ENCODE results near the gene ITPK1.
A peak's percentile ranks its signal among the peaks of the same experiment; 100 is the strongest.
"Not testable (repeated sequence)": the region's sequence is repeated elsewhere in the genome, so short reads cannot be mapped to it uniquely, and the experiment has no call there.

Gene ITPK1

GRCh38 chr14:93115821-93116675 is at the start of gene ITPK1:
Gene ITPK1, minus strand, starts transcription at chr14:93115925. Its CDS starts 762 bp downstream, at chr14:93115163.
- peak; percentile 60 for DNase-seq (ENCODE audit: low read depth)

GRCh38 chr14:93163564-93163963 is 47.8 kb upstream of the ITPK1 start:
- DNase-seq (ENCODE audit: low read depth): no peak

GRCh38 chr14:93161411-93161940 is 45.8 kb upstream of the ITPK1 start:
- no peak for DNase-seq (ENCODE audit: low read depth)

GRCh38 chr14:93160353-93160801 is 44.7 kb upstream of the ITPK1 start:
- no peak for DNase-seq (ENCODE audit: low read depth)

GRCh38 chr14:93159625-93160352 is 44.1 kb upstream of the ITPK1 start:
- not testable (repeated sequence) for DNase-seq (ENCODE audit: low read depth)

- not testable (repeated sequence) for DNase-seq (ENCODE audit: low read depth)
Observed at GRCh38 chr14:93158349-93158748, 42.6 kb upstream of the ITPK1 start.

- no peak for DNase-seq (ENCODE audit: low read depth)
Observed at GRCh38 chr14:93156693-93157369, 41.1 kb upstream of the ITPK1 start.

GRCh38 chr14:93155667-93156066 is 39.9 kb upstream of the ITPK1 start:
- no peak for DNase-seq (ENCODE audit: low read depth)

- DNase-seq (ENCODE audit: low read depth): no peak
Observed at GRCh38 chr14:93153121-93153520, 37.4 kb upstream of the ITPK1 start.

GRCh38 chr14:93150227-93151208 is 34.8 kb upstream of the ITPK1 start:
- DNase-seq (ENCODE audit: low read depth): no peak

- DNase-seq (ENCODE audit: low read depth): no peak
Observed at GRCh38 chr14:93148979-93149378, 33.3 kb upstream of the ITPK1 start.

- DNase-seq (ENCODE audit: low read depth): no peak
Observed at GRCh38 chr14:93146119-93146518, 30.4 kb upstream of the ITPK1 start.

- no peak for DNase-seq (ENCODE audit: low read depth)
Observed at GRCh38 chr14:93142854-93143652, 27.3 kb upstream of the ITPK1 start.

GRCh38 chr14:93137864-93138263 is 22.1 kb upstream of the ITPK1 start:
- DNase-seq (ENCODE audit: low read depth): no peak

GRCh38 chr14:93136508-93136907 is 20.8 kb upstream of the ITPK1 start:
- not testable (repeated sequence) for DNase-seq (ENCODE audit: low read depth)

- DNase-seq (ENCODE audit: low read depth): no peak
Observed at GRCh38 chr14:93136009-93136408, 20.3 kb upstream of the ITPK1 start.

GRCh38 chr14:93135399-93135798 is 19.7 kb upstream of the ITPK1 start:
- no peak for DNase-seq (ENCODE audit: low read depth)

GRCh38 chr14:93133464-93133863 is 17.7 kb upstream of the ITPK1 start:
- no peak for DNase-seq (ENCODE audit: low read depth)

- no peak for DNase-seq (ENCODE audit: low read depth)
Observed at GRCh38 chr14:93132472-93133065, 16.8 kb upstream of the ITPK1 start.

All from activated T-cell treated with anti-CD3 and anti-CD28 coated beads for 48 hours (primary cell).